Activated naive CD8-positive, alpha-beta T cell treated with anti-CD3 and anti-CD28 coated beads for 36 hours (primary cell): Measurements from ENCODE around the gene HUS1B. TPM values are rescaled to one million over a fixed set of nuclear protein-coding genes. Genes with fewer than 3 reads are reported as not detected.

Experiments used
- DNase-seq: peaks from one replicate; pipeline ENCODE4 v3.0.0; 2021
- H3K27ac Mint-ChIP-seq: one replicate; pipeline ENCODE4 v1.8.0; 2022; ENCODE audit warnings: mild to moderate bottlenecking, moderate library complexity, mixed read lengths
- H3K27me3 Mint-ChIP-seq: one replicate; pipeline ENCODE4 v1.8.0; 2022; ENCODE audit warnings: mild to moderate bottlenecking, mixed read lengths
- H3K36me3 Mint-ChIP-seq: one replicate; pipeline ENCODE4 v1.8.0; 2021; ENCODE audit warnings: mild to moderate bottlenecking, mixed read lengths
- H3K4me1 Mint-ChIP-seq: one replicate; pipeline ENCODE4 v1.8.0; 2021; ENCODE audit warnings: mixed read lengths
- H3K4me3 Mint-ChIP-seq: one replicate; pipeline ENCODE4 v1.8.0; 2022; ENCODE audit warnings: mild to moderate bottlenecking, moderate library complexity, mixed read lengths
- H3K9me3 Mint-ChIP-seq: one replicate; pipeline ENCODE4 v1.8.0; 2022; ENCODE audit warnings: mixed read lengths
- total RNA-seq, 2 experiments: library from RNA; stranded (reverse); gene quantifications; one replicate each; pipeline ENCODE4 v1.2.3, GENCODE V29; 2021

HUS1B gene
- total RNA-seq, 2 experiments from 2014 or later, result 0.84 to 1.0 TPM

DNA sequence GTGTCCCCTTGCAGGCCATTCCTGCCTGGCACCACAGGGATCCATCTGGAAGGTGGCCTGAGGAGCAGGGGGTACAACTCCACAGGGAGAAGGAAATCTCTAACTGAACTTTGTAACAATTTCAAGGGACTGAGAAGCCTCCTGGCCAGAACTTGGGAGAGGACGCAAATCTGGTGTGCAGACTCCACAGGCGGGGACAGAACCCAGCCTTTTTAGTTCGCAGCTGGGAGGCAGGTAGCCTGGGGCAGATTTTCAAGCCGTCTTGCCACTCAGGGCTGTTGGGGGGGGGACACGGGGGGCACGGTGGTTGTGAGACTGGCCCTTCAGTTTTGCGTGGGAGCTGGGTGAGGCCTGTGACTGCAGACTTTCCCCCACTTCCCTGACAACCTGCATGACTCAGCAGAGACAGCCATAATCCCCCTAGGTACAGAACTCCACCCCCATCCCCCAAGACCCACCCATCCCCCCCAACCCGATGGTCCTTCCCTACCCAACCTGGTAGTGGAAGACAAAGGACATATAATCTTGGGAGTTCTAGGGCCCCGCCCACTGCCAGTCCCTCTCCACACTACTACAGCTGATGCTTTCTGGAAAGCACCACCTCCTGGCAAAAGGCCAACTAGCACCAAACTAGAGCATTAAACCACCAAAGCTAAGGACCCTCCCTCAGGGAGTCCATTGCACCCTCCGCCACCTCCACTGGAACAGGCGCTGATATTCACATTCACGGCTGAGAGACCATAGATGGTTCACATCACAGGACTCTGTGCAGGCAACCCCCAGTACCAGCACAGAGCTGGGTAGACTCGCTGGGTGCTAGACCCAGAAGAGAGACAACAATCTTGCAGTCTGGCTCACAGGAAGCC, 3.0 kb upstream of the HUS1B start:
- Mint-ChIP-seq H3K4me3 (no peak overlapping the region), H3K27ac (peak overlapping the region; percentile 60), H3K27me3 (no peaks in the 10 kb centered on the region), H3K4me1 (peaks cover 56% of the 10 kb centered on the region), H3K9me3 (peaks cover 13% of the 10 kb centered on the region), H3K36me3 (peaks cover 44% of the 10 kb centered on the region)
- DNase-seq, result no peak

DNA sequence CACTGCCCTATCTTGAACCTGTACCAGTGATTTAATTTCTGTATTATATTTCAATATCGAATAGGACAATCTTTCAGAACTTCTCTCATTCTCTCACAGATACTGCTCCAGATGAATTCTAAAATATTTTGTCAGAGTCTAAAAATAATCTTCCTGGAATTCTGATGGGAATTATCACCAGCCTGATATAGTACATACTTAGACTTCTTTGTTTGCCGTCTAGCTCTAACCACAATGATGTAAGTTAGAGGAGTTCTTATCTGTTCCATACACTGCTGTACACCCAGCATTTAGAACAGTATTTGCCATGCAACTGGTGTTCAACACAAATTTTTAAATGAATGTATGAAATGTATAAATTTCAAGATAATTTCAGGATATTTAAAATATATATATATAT, 1.3 kb upstream of the HUS1B start:
- Mint-ChIP-seq H3K27me3 (no peaks in the 10 kb centered on the region), H3K9me3 (peaks cover 12% of the 10 kb centered on the region), H3K4me1 (peaks cover 49% of the 10 kb centered on the region), H3K36me3 (peaks cover 43% of the 10 kb centered on the region), H3K27ac (no peak overlapping the region), H3K4me3 (no peak overlapping the region)
- no peak for DNase-seq

DNA sequence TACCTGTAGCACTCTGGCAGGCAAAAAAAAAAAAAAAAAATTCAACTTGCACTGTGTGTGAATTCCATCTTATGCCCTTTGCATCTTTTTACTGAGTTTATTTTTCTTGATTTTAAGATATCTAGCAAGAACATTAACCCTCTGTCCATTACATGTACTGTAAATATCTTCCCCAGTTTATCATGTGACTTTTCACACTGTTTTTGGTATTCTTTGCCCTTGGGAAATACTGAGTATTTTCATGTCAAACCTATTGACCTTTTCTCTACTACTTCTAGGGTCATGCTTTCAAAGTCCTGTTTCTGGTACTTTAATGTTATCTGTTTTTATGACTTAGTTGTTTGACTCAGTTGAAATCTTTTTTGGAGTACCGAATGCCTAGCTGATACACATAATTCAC, 843 bp upstream of the HUS1B start:
- no peak for DNase-seq
- peaks cover 49% of the 10 kb centered on the region for H3K4me1 Mint-ChIP-seq
- H3K4me3 Mint-ChIP-seq, result no peak overlapping the region
- peaks cover 43% of the 10 kb centered on the region for H3K36me3 Mint-ChIP-seq
- H3K27me3 Mint-ChIP-seq, result no peaks in the 10 kb centered on the region
- peaks cover 9% of the 10 kb centered on the region for H3K9me3 Mint-ChIP-seq
- H3K27ac Mint-ChIP-seq, result no peak overlapping the region

DNA sequence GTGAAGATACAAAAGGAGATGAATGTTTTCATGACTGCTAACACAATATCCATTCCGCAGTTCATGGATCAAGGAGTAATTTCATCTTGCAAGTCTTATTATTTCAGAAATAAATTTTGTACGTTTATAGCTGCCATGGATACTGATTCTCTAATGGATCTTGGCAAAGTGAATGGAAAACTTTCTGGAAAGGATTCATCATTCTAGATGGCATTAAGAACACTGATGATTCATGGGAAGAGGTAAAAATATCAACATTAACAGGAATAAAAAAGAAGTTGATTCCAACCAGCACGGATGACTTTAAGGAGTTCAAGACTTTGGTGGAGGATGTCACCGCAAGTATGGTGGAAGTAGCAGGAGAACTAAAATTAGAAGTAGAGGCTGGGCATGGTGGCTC, 2.8 kb downstream of the HUS1B start:
- H3K4me1 Mint-ChIP-seq, result peaks cover 21% of the 10 kb centered on the region
- H3K27me3 Mint-ChIP-seq, result no peaks in the 10 kb centered on the region
- peaks cover 34% of the 10 kb centered on the region for H3K36me3 Mint-ChIP-seq
- no peak for DNase-seq
- H3K4me3 Mint-ChIP-seq, result no peak overlapping the region
- peaks cover 4% of the 10 kb centered on the region for H3K9me3 Mint-ChIP-seq
- no peak overlapping the region for H3K27ac Mint-ChIP-seq

DNA sequence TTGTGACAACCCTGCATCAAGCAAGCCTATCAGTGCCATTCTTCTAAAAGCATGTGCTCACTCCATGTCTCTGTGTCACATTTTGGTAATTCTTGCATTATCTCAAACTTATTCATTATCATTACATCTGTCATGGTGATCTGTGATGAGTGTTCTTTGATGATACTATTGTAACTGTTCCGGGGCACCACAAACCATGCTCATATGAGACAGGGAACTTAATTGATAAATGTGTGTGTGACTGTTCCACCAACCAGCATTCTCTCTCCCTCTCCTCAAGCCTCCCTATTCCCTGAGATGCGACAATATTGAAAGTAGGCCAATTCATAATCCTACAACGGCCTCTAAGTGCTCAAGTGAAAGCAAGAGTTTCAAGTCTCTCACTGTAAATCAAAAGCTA, 4.0 kb downstream of the HUS1B start:
- Mint-ChIP-seq H3K36me3 (peaks cover 28% of the 10 kb centered on the region), H3K27me3 (no peaks in the 10 kb centered on the region), H3K4me1 (peaks cover 14% of the 10 kb centered on the region), H3K4me3 (no peak overlapping the region), H3K9me3 (peaks cover 4% of the 10 kb centered on the region), H3K27ac (no peak overlapping the region)
- no peak for DNase-seq

DNA sequence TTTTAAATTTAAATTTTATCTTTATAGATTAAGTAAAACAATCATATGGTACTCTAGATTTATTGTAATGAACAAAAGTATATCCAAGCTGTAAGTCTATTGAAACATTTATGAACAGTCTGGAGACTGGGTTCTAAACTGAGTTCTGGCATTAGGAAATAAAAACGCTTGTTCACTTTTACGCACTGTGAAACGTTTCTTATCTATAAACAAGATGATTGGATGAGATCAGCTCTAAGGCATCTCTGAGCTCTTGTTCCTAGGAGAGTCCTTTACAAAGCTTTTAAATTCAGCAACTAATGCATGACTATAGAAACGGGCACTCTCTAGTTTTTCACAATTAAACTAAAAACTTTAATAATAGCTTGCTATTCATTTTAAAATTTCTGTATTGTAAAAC, 6.8 kb downstream of the HUS1B start:
- Mint-ChIP-seq H3K4me1 (peaks cover 26% of the 10 kb centered on the region), H3K36me3 (peaks cover 15% of the 10 kb centered on the region), H3K27me3 (no peaks in the 10 kb centered on the region), H3K4me3 (no peak overlapping the region), H3K9me3 (peaks cover 3% of the 10 kb centered on the region), H3K27ac (no peak overlapping the region)
- DNase-seq, result no peak

DNA sequence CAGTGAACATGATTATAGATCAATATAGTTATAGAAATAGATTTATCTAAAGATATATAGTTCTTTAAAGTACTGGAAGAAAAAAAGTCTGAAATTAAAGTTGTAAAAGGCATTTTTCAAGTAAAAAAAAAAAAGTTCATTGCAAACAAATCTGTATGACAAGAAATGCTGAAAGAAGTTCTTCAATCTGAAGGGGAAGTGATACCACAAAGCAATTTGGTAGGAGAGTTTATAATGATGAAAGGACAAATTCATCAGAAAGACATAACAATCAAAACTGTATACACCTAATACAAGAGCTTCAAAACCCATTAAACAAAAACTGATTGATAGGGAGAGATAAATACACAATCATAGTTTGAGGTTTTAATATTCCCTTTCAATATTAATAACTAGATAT, 14.1 kb downstream of the HUS1B start:
- no peak overlapping the region for H3K27ac Mint-ChIP-seq
- H3K4me1 Mint-ChIP-seq, result peaks cover 20% of the 10 kb centered on the region
- peaks cover 5% of the 10 kb centered on the region for H3K9me3 Mint-ChIP-seq
- DNase-seq, result no peak
- no peak overlapping the region for H3K4me3 Mint-ChIP-seq
- H3K27me3 Mint-ChIP-seq, result no peaks in the 10 kb centered on the region
- H3K36me3 Mint-ChIP-seq, result peaks cover 7% of the 10 kb centered on the region

DNA sequence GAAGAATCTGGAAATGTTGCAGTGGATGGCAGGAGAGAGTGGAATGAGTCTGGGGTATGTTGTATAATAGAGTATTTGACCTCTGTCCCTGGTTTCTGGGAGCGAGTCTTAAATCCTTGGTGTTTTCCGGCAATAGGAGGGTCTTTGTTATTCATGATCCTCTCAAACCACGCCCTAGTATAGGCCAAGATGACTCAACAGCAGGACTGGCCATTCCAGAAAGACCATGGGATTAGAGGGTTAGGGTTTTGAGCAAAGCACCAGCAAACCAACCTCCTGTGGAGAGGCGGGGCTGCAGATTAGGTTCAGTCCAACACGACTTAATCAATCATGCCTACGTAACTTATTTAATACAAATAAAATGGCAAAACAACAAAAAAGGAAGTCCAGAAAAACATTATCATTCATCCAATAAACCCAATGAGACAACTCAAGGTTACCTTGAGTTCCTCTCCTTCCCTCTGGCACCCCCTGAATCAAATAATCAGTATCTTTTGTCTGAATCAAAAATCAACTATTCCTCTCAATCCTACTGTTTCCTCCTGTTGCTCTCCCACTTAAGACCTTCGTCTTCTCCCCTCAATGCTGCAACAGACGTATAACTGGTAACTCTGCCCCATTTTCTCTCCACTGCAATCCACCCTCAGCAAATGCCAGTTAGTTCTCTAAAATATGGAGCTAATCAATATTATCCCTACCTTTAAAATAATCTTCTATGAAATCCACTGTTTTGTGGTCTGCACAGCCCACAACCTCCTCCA, 15.5 kb downstream of the HUS1B start:
- Mint-ChIP-seq H3K27ac (no peak overlapping the region), H3K4me3 (no peak overlapping the region), H3K27me3 (no peaks in the 10 kb centered on the region), H3K36me3 (peaks cover 9% of the 10 kb centered on the region), H3K9me3 (peaks cover 5% of the 10 kb centered on the region), H3K4me1 (peaks cover 15% of the 10 kb centered on the region)
- no peak for DNase-seq

DNA sequence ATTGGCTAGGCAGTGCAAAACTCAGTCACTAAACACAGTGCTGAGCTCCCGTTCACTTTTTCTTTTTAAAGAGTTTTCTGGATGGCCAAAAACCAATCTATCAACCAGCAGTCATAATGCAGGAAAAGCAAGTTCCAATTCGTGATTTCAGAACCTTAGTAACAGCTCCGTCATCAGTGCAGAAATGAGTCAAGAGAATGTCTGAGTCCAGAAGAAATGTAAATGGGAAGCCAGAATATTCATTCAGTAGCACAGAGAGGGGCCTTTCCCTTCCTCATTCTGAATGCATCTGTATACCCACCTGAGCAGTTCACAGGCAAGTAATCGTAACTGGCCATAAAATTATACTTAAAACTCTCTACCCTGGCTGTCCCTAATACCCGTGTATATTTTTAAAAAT, 20.4 kb downstream of the HUS1B start:
- Mint-ChIP-seq H3K27ac (no peak overlapping the region), H3K36me3 (peaks cover 5% of the 10 kb centered on the region), H3K4me3 (no peak overlapping the region), H3K27me3 (no peaks in the 10 kb centered on the region), H3K9me3 (no peaks in the 10 kb centered on the region), H3K4me1 (no peaks in the 10 kb centered on the region)
- DNase-seq, result no peak

DNA sequence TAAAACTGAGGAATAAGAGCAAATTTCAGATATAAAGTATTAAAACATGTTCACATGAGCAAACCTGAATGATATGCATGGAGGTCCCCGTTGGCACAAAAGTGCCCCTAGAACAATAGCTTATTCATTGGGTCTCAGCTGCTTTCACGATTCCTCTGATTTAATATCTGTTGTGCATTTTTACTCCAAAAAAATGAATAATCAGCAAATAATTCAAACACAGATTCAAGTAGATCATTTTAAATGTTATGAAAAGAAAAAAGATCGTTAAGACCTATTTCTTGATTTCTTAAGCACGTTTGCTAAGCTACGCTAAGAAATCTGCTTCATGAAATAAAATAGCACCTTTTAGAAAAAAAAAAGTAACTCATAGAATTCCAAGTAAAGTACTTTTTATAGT, 21.7 kb downstream of the HUS1B start:
- no peak for DNase-seq
- H3K4me3 Mint-ChIP-seq, result no peak overlapping the region
- no peaks in the 10 kb centered on the region for H3K27me3 Mint-ChIP-seq
- H3K36me3 Mint-ChIP-seq, result peaks cover 9% of the 10 kb centered on the region
- no peak overlapping the region for H3K27ac Mint-ChIP-seq
- H3K9me3 Mint-ChIP-seq, result no peaks in the 10 kb centered on the region
- H3K4me1 Mint-ChIP-seq, result no peaks in the 10 kb centered on the region

DNA sequence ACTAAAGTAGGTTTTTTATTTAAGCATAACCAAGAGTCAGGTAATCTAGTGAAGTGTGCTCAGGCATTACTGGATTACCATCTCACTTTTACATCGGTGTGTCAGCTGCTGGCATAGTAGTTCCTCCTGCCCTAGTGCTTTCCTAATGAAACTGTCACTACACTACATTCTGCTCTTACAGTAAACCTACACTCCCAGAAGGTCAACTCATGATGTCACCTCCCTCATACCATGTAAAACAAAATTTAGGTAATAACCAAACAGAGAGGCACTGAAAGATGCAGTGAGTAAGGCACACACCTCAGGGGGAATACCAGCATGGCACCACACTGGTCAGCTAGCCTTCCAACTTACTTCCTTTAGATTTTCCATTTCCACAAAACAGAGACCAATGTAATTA, 23.3 kb downstream of the HUS1B start:
- DNase-seq, result no peak
- Mint-ChIP-seq H3K27me3 (no peaks in the 10 kb centered on the region), H3K9me3 (no peaks in the 10 kb centered on the region), H3K4me3 (no peak overlapping the region), H3K4me1 (peaks cover 6% of the 10 kb centered on the region), H3K27ac (no peak overlapping the region), H3K36me3 (peaks cover 12% of the 10 kb centered on the region)

DNA sequence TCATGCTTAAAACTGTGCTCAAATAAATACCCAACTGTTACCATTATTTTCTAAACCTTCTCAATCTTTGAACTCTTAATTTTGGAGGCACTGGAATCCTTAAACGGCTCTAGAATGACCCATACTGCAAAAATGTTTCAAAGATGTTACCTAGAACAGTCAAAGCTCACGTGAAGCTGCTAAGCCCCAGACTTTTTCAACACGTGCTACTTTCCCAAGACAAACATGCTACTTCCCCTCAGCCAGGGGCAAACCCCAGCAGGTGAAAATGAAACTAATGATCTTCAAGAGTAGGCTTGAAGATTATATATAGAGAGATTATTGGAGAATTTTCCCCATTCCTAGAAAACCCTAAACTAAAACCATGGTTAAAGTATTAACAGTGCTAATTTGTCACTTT, 28.1 kb downstream of the HUS1B start:
- no peaks in the 10 kb centered on the region for H3K27me3 Mint-ChIP-seq
- H3K27ac Mint-ChIP-seq, result peak overlapping the region; percentile 59
- H3K4me1 Mint-ChIP-seq, result peaks cover 15% of the 10 kb centered on the region
- no peak for DNase-seq
- H3K36me3 Mint-ChIP-seq, result peaks cover 9% of the 10 kb centered on the region
- no peak overlapping the region for H3K4me3 Mint-ChIP-seq
- no peaks in the 10 kb centered on the region for H3K9me3 Mint-ChIP-seq

DNA sequence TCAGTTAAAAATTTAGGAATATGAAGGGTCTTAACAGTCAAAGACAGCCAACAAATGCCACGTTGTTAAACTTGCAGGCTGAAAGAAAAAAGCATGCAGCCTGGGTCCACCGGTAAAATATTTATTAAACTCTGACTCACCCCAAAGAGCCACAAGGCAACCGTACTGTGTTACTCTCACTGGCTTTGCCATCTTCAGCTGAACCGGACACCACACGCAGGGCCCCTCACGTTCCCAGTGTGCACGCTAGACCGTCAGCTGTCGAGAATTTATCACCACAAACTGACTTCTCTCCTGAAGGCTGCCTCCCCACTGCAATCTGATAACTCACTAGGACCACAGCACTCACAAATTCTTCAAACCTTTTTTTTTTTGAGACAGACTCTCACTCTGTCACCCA, 30.7 kb downstream of the HUS1B start:
- H3K27me3 Mint-ChIP-seq, result no peaks in the 10 kb centered on the region
- no peak for DNase-seq
- H3K4me3 Mint-ChIP-seq, result no peak overlapping the region
- H3K27ac Mint-ChIP-seq, result no peak overlapping the region
- H3K9me3 Mint-ChIP-seq, result no peaks in the 10 kb centered on the region
- H3K4me1 Mint-ChIP-seq, result peaks cover 15% of the 10 kb centered on the region
- peaks cover 9% of the 10 kb centered on the region for H3K36me3 Mint-ChIP-seq

DNA sequence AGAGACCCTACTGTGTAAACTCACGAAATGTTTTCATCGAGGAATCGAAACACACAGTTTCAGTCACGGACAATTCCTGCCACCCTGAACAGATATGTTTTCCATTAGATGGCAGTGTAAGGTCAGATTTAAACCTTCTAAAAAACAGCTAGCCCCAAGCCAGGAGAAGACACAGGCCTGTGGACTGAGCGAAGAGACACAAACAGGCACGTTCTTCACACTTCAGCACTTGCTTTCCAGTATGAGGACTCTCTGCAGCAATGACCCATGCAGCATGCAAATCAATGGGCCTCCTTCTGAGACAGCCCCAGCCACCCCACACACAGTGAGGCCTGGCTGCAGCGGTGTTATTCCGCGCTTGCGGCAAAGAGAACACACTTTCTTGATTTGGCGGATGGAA, 31.9 kb downstream of the HUS1B start:
- Mint-ChIP-seq H3K36me3 (peaks cover 8% of the 10 kb centered on the region), H3K27me3 (no peaks in the 10 kb centered on the region), H3K4me1 (peaks cover 15% of the 10 kb centered on the region), H3K4me3 (no peak overlapping the region), H3K27ac (no peak overlapping the region), H3K9me3 (no peaks in the 10 kb centered on the region)
- DNase-seq, result no peak

DNA sequence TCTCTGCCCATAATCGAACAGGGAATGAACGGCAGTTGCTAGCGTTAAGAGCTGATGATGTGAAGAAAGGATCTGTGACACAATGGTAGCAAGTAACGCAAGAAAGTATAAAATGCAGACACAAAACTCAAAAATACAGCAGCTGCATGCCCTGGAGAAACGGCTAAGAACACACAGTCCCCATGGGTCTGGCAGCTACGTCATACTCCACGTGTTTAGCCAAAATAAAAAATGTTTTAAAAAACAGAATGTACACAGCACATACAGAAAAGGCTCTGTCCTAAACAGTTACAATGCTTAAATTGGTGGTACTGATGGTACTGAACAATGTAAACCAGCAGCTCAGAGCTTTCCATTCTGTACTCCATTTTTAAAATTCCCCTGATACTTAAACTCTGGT, 34.4 kb downstream of the HUS1B start:
- Mint-ChIP-seq H3K9me3 (no peaks in the 10 kb centered on the region), H3K4me3 (no peak overlapping the region), H3K27ac (no peak overlapping the region), H3K36me3 (peaks cover 8% of the 10 kb centered on the region), H3K27me3 (no peaks in the 10 kb centered on the region), H3K4me1 (peaks cover 2% of the 10 kb centered on the region)
- no peak for DNase-seq

DNA sequence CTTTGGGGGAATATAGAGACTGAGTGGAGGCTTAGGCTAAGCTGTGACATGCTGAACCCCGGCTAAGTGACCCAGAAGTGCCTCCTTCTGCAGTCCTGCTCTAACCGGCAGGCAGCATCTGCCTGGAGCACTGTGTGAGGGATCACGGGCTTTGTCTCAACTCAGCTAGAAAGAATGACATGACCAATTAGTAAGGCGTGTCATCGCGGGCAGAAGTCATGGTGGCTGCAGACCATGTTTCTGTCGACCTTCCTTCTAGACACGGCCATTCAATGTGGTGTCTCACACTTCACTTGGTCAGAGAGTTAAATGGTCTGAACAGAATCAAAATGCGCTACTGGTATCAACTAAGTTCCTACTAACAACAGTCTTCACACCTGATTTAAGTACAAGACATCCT, 35.0 kb downstream of the HUS1B start:
- Mint-ChIP-seq H3K9me3 (no peaks in the 10 kb centered on the region), H3K36me3 (peaks cover 11% of the 10 kb centered on the region), H3K4me3 (no peak overlapping the region), H3K27me3 (no peaks in the 10 kb centered on the region), H3K27ac (no peak overlapping the region), H3K4me1 (peaks cover under 1% of the 10 kb centered on the region)
- DNase-seq, result no peak
